Esophagus squamous epithelium (tissue), 4 donors: ENCODE measurements around the gene HEXIM1.

Source experiments
- POLR2A ChIP-seq, 4 donors: fragments of 450-650 bp; IDR thresholded peaks; one replicate each; pipeline ENCODE4 v1.6.1; 2017; ENCODE audit warnings: antibody characterized with exemption in 4 of 4, mild to moderate bottlenecking in 4 of 4, moderate library complexity in 3 of 4
- TF ChIP-seq, protein P1 (sequence below), 6 experiments: fragments of 450-650 bp in 4 of 6; fragments of 200-600 bp in 2 of 6; sonication (generic) in 2 of 6; IDR thresholded peaks; one replicate each; pipeline ENCODE4 v1.5.1; 2016 to 2019; ENCODE audit warnings: antibody characterized with exemption in 6 of 6, mild to moderate bottlenecking in 4 of 6, moderate library complexity in 4 of 6

DNA sequence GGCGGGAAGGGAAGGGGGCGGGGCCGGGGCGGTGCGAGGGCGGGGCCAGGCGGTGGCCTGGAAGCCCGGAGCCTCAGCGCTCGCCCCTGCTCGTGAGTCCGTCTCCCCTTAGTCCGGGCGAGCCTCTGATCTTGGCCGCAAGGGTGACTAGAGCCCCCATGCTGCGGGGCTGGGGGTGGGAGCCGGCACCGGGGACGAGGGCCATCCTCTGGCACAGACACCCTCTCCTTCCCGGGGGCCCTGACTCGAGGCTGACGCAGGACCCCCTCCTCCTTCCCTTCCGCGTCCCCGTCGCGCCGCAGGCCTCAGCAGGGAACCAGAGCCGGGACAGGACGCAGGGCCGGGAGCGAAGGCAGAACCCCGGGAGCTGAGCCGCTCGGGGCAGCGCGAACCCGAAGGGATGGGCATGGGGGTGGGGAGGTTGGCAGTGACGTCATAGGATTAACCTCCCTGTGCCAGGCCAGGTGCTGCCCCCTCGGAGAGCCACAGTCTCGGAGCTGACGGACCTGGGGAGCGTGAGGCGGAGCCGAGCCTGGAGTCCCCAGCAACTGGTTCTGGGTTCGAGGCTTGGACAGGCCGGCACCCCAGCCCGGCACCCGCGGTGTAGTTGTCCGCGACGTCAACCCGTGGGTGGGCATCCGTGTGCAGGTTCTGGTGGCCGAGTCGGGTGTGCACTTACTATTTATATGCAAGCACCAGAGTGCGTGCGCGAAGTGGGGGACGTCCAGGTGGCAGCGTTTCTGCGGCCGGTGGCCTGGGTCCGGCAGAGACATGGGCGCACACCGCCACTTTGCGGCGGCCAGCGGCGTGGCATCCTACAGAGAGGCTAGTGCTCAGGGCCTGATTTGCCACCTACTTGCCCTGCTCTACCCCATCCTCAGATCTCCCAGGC, 15.5 kb upstream of the HEXIM1 start:
- peak in 2 of 4 donors; percentile 7 to 72 for TF ChIP-seq POLR2A (IDR thresholded peaks at IDR 0.05)
- TF ChIP-seq, protein P1, sequence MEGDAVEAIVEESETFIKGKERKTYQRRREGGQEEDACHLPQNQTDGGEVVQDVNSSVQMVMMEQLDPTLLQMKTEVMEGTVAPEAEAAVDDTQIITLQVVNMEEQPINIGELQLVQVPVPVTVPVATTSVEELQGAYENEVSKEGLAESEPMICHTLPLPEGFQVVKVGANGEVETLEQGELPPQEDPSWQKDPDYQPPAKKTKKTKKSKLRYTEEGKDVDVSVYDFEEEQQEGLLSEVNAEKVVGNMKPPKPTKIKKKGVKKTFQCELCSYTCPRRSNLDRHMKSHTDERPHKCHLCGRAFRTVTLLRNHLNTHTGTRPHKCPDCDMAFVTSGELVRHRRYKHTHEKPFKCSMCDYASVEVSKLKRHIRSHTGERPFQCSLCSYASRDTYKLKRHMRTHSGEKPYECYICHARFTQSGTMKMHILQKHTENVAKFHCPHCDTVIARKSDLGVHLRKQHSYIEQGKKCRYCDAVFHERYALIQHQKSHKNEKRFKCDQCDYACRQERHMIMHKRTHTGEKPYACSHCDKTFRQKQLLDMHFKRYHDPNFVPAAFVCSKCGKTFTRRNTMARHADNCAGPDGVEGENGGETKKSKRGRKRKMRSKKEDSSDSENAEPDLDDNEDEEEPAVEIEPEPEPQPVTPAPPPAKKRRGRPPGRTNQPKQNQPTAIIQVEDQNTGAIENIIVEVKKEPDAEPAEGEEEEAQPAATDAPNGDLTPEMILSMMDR (IDR thresholded peaks at IDR 0.05), result peak; percentile 78 to 96 (median 87)
